Measurements from ENCODE around the gene PSMD13.
"Not testable (repeated sequence)": the region's sequence is repeated elsewhere in the genome, so short reads cannot be mapped to it uniquely, and the experiment has no call there.

The PSMD13 gene

GRCh38 chr11:279040-279965, 42.5 kb downstream of the PSMD13 start:
- no peak for DNase-seq

GRCh38 chr11:279966-280705, 43.4 kb downstream of the PSMD13 start:
- DNase-seq, result no peak

- no peak for DNase-seq
Measured at GRCh38 chr11:280706-281485, 44.1 kb downstream of the PSMD13 start.

- DNase-seq, result no peak
Measured at GRCh38 chr11:281486-282161, 44.8 kb downstream of the PSMD13 start.

GRCh38 chr11:282171-282570, 45.4 kb downstream of the PSMD13 start:
- DNase-seq, result no peak

- no peak for DNase-seq
Measured at GRCh38 chr11:282630-283360, 46.0 kb downstream of the PSMD13 start.

GRCh38 chr11:283405-284104, 46.8 kb downstream of the PSMD13 start:
- DNase-seq, result no peak

- no peak for DNase-seq
Measured at GRCh38 chr11:284105-285020, 47.6 kb downstream of the PSMD13 start.

GRCh38 chr11:285021-285893, 48.5 kb downstream of the PSMD13 start:
- no peak for DNase-seq

GRCh38 chr11:285894-286220, 49.1 kb downstream of the PSMD13 start:
- DNase-seq, result no peak

GRCh38 chr11:286977-287820, 50.4 kb downstream of the PSMD13 start:
- not testable (repeated sequence) for DNase-seq

- DNase-seq, result no peak
Measured at GRCh38 chr11:287821-288477, 51.2 kb downstream of the PSMD13 start.

GRCh38 chr11:288478-289397, 52.0 kb downstream of the PSMD13 start, which contains the start of gene PGGHG:
PGGHG (plus strand) TSS chr11:289126; CDS start chr11:289817, 691 bp downstream.
- DNase-seq, result no peak

- no peak for DNase-seq
Measured at GRCh38 chr11:289398-289711, 52.6 kb downstream of the PSMD13 start.

- no peak for DNase-seq
Measured at GRCh38 chr11:289712-290620, 53.2 kb downstream of the PSMD13 start.

Measured in activated CD4-positive, alpha-beta T cell treated with anti-CD3 and anti-CD28 coated beads, Interleukin-2, amount 50 U/mL, for 16 hours (primary cell).